ENCODE results near the gene BCAP31. TPM values are rescaled to one million over a fixed set of nuclear protein-coding genes. Genes with fewer than 3 reads are reported as not detected.
"Not testable (repeated sequence)": the region's sequence is repeated elsewhere in the genome, so short reads cannot be mapped to it uniquely, and the experiment has no call there.

The BCAP31 gene
- total RNA-seq, 1 experiment from 2014 or later, result 522 TPM

DNA sequence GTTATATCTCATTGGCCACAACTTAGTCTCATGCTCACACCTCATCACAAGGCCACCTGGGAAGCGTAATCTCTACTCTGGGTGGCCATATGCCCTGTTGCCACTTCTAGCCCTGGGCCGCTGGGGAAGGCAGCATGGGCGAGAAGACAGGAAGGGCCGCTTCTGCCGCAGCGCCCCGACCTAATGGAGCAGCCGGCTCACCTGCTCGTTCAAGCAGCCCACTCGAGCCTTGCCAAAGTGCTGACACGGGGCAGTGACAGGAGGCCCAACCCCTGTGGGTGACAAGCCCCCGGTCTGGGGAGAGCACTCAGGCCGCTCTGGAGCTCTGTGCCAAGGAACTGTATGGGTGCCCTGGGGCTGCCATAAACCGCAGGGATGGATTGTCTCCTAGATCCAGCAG lies 17.9 kb upstream of the BCAP31 start:
- H4K20me1 ChIP-seq (ENCODE audit: insufficient read depth); intact Hi-C loops (cut with micrococcal nuclease; ENCODE audit: unreplicated experiment); H3K4me3 ChIP-seq; H3K27ac ChIP-seq; H3F3A ChIP-seq (ENCODE audit: insufficient read depth, low read depth); POLR2A ChIA-PET (ENCODE audit: unreplicated experiment); H3K36me3 ChIP-seq (ENCODE audit: low read depth); H3K9me3 ChIP-seq (ENCODE audit: insufficient read depth, low read depth); H3K4me1 ChIP-seq (replicated peaks; ENCODE audit: insufficient read depth); H3K4me2 ChIP-seq; H3K79me2 ChIP-seq (ENCODE audit: low read depth); H3K27me3 ChIP-seq (ENCODE audit: insufficient read depth, low read depth); BruUV-seq (replicated peaks); CTCF ChIA-PET; H3K9me2 ChIP-seq (ENCODE audit: insufficient read depth); DNase-seq; H2AFZ ChIP-seq: not testable (repeated sequence)

- H3K4me3 ChIP-seq, result no peak overlapping the region
- H3K36me3 ChIP-seq (ENCODE audit: low read depth), result no peaks in the 10 kb centered on the region
- POLR2A ChIA-PET (ENCODE audit: unreplicated experiment), result no interaction called here
- no peak for DNase-seq
- H3K9me2 ChIP-seq (ENCODE audit: insufficient read depth), result no peaks in the 10 kb centered on the region
- H3K4me1 ChIP-seq (replicated peaks; ENCODE audit: insufficient read depth), result no peaks in the 10 kb centered on the region
- no peaks in the 10 kb centered on the region for H3K9me3 ChIP-seq (ENCODE audit: insufficient read depth, low read depth)
- BruUV-seq (replicated peaks), result no TSS peak
- H3K4me2 ChIP-seq, result no peak overlapping the region
- no peak overlapping the region for H2AFZ ChIP-seq
- no peaks in the 10 kb centered on the region for H3K79me2 ChIP-seq (ENCODE audit: low read depth)
- no peaks in the 10 kb centered on the region for H4K20me1 ChIP-seq (ENCODE audit: insufficient read depth)
- intact Hi-C loops (cut with micrococcal nuclease; ENCODE audit: unreplicated experiment), result no loop called here
- H3K27ac ChIP-seq, result no peak overlapping the region
- CTCF ChIA-PET, result no interaction called here
- no peaks in the 10 kb centered on the region for H3F3A ChIP-seq (ENCODE audit: insufficient read depth, low read depth)
- TF ChIP-seq EZH2 (IDR thresholded peaks at IDR 0.05; ENCODE audit: low read depth) (no peak), CTCF (conservative IDR thresholded peaks at IDR 0.05) (no peak)
- no peaks in the 10 kb centered on the region for H3K27me3 ChIP-seq (ENCODE audit: insufficient read depth, low read depth)
Measured at GRCh38 chrX:153741446-153741845, 17.3 kb upstream of the BCAP31 start.

- POLR2A ChIA-PET (ENCODE audit: unreplicated experiment), result no interaction called here
- Histone ChIP-seq H3F3A (ENCODE audit: insufficient read depth, low read depth) (no peaks in the 10 kb centered on the region), H3K4me2 (no peak overlapping the region), H2AFZ (no peak overlapping the region), H3K36me3 (ENCODE audit: low read depth) (no peaks in the 10 kb centered on the region), H4K20me1 (ENCODE audit: insufficient read depth) (no peaks in the 10 kb centered on the region), H3K9me3 (ENCODE audit: insufficient read depth, low read depth) (no peaks in the 10 kb centered on the region), H3K4me1 (replicated peaks; ENCODE audit: insufficient read depth) (no peaks in the 10 kb centered on the region), H3K79me2 (ENCODE audit: low read depth) (no peaks in the 10 kb centered on the region), H3K9me2 (ENCODE audit: insufficient read depth) (no peaks in the 10 kb centered on the region), H3K4me3 (no peak overlapping the region), H3K27me3 (ENCODE audit: insufficient read depth, low read depth) (no peaks in the 10 kb centered on the region), H3K27ac (no peak overlapping the region)
- intact Hi-C loops (cut with micrococcal nuclease; ENCODE audit: unreplicated experiment), result no loop called here
- CTCF ChIA-PET, result no interaction called here
- no peak for TF ChIP-seq CTCF (conservative IDR thresholded peaks at IDR 0.05)
- DNase-seq, result no peak
- BruUV-seq (replicated peaks), result no TSS peak
Measured at GRCh38 chrX:153740631-153741222, 16.5 kb upstream of the BCAP31 start.
